HepG2 (cell line): ENCODE data around the gene RNF150. TPM values are rescaled to one million over a fixed set of nuclear protein-coding genes. Genes with fewer than 3 reads are reported as not detected.

Source experiments
- ATAC-seq: fragments of 200-7000 bp; cut with Tn5 transposase; 3 replicates; pipeline ENCODE4 v1.9.1; 2020; ENCODE audit warnings: mild to moderate bottlenecking, moderate library complexity
- BruUV-seq: library from RNA; stranded (reverse); fragments of 400-500 nt; replicated peaks from 2 replicates; lab custom pipeline; 2021; lab: Mats Ljungman, UMichigan
- CTCF ChIA-PET: fragments of 300-600 bp; formaldehyde crosslinking; extraction: SDS; loops from one replicate; lab custom pipeline; 2021; ENCODE audit warnings: low total read pairs, inconsistent platforms, low intra/inter-chr PET ratio; lab: Yijun Ruan, JAX
- POLR2A ChIA-PET: fragments of 350-600 bp; sonication (Branson Sonifier 250); formaldehyde crosslinking; loops from one replicate; lab custom pipeline; 2020; ENCODE audit warnings: antibody characterized with exemption, inconsistent platforms; lab: Yijun Ruan, JAX
- DNase-seq: peaks from one replicate; pipeline ENCODE4 v3.0.0-alpha.2; 2015; ENCODE audit warnings: low spot score
- FAIRE-seq: peaks from 3 replicates; lab custom pipeline; 2011; peaks lifted over from hg19 to GRCh38; lab: Jason Lieb, UNC
- H2AFZ ChIP-seq: one replicate; pipeline ENCODE4 v1.6.1; 2011; ENCODE audit warnings: low read length, inconsistent platforms
- H3K27ac ChIP-seq: fragments of 300-600 bp; 3 replicates; pipeline ENCODE4 v1.8.0; 2011; ENCODE audit warnings: mixed run types, mild to moderate bottlenecking, mixed read lengths, low read length, inconsistent platforms; ENCODE audit not compliant: insufficient read depth; ENCODE audit errors: extremely low read length
- H3K27me3 ChIP-seq, 2 experiments: fragments of 200-600 bp in 1 of 2; 2 replicates in 1 of 2; 3 replicates in 1 of 2; pipeline versions ENCODE4 v1.6.0 to v1.8.0; 2011; ENCODE audit warnings: low read length in 2 of 2, mild to moderate bottlenecking in 2 of 2, moderate library complexity in 2 of 2, inconsistent platforms in 1 of 2; ENCODE audit not compliant: insufficient read depth in 2 of 2, control insufficient read depth in 1 of 2
- H3K36me3 ChIP-seq, 2 experiments: fragments of 200-600 bp in 1 of 2; replicated peaks in 1 of 2; 2 replicates in 1 of 2; 3 replicates in 1 of 2; pipeline versions ENCODE4 v1.5.1 to v1.8.0; 2011; ENCODE audit warnings: low read length in 2 of 2, inconsistent platforms in 1 of 2; ENCODE audit not compliant: insufficient read depth in 2 of 2, control insufficient read depth in 1 of 2
- H3K4me1 ChIP-seq: 2 replicates; pipeline ENCODE4 v1.5.1; 2012; ENCODE audit warnings: low read length, inconsistent platforms; ENCODE audit not compliant: insufficient read depth
- H3K4me2 ChIP-seq: 2 replicates; pipeline ENCODE4 v1.6.0; 2011; ENCODE audit warnings: low read depth, low read length, inconsistent platforms
- H3K4me3 ChIP-seq, 3 experiments: fragments of 200-600 bp in 1 of 3; sonication (generic), shearing (Covaris generic) in 1 of 3; replicated peaks in 1 of 3; 2 replicates each; pipeline ENCODE4 v1.5.1; 2011 to 2016; ENCODE audit warnings: low read length in 3 of 3, inconsistent platforms in 2 of 3, low read depth in 2 of 3, mild to moderate bottlenecking in 2 of 3, control low read depth in 1 of 3, mixed read lengths in 1 of 3; ENCODE audit not compliant: insufficient read depth in 1 of 3
- H3K79me2 ChIP-seq: one replicate; pipeline ENCODE4 v1.6.1; 2011; ENCODE audit warnings: low read length, inconsistent platforms; ENCODE audit not compliant: insufficient read depth
- H3K9ac ChIP-seq: 2 replicates; pipeline ENCODE4 v1.6.0; 2011; ENCODE audit warnings: mild to moderate bottlenecking, low read depth, low read length, inconsistent platforms; ENCODE audit not compliant: insufficient read depth
- H3K9me3 ChIP-seq: 2 replicates; pipeline ENCODE4 v1.5.1; 2012; ENCODE audit warnings: mild to moderate bottlenecking, low read length
- H4K20me1 ChIP-seq: 2 replicates; pipeline ENCODE4 v1.6.0; 2011; ENCODE audit warnings: inconsistent platforms, mild to moderate bottlenecking, low read length, moderate library complexity; ENCODE audit not compliant: insufficient read depth
- ADNP ChIP-seq: sonication (generic); formaldehyde crosslinking; IDR thresholded peaks from 2 replicates; pipeline ENCODE4 v1.4.0; 2020; ENCODE audit warnings: missing genetic modification reagents
- EEA1 ChIP-seq: sonication (generic); formaldehyde crosslinking; IDR thresholded peaks from 2 replicates; pipeline ENCODE4 v1.5.1; 2020; ENCODE audit warnings: mild to moderate bottlenecking, missing genetic modification reagents, borderline replicate concordance
- MAFF ChIP-seq: IDR thresholded peaks from 2 replicates; pipeline ENCODE4 v1.6.1; 2011; ENCODE audit warnings: low read depth, low read length, improper control_type of control experiment
- MIER2 ChIP-seq: IDR thresholded peaks from 2 replicates; pipeline ENCODE4 v1.6.1; 2016; ENCODE audit warnings: missing biosample characterization, missing genetic modification reagents
- MIXL1 ChIP-seq: IDR thresholded peaks from 2 replicates; pipeline ENCODE4 v1.6.1; 2016
- NR3C1 ChIP-seq: sonication (generic); formaldehyde crosslinking; IDR thresholded peaks from 2 replicates; pipeline ENCODE4 v1.4.0; 2020; ENCODE audit warnings: missing genetic modification reagents
- ZNF121 ChIP-seq: sonication (generic); formaldehyde crosslinking; IDR thresholded peaks from 2 replicates; pipeline ENCODE4 v1.5.0; 2020; ENCODE audit warnings: mild to moderate bottlenecking, missing genetic modification reagents
- ZNF205 ChIP-seq: IDR thresholded peaks from 2 replicates; pipeline ENCODE4 v1.6.1; 2018; ENCODE audit warnings: missing biosample characterization, missing genetic modification reagents
- WGBS: methylation state at CpG from one replicate; pipeline ENCODE4 v1.1.6; 2017; ENCODE audit warnings: low lambda C conversion rate; 5-methylcytosine and 5-hydroxymethylcytosine counted together
- in situ Hi-C: cut with HindIII; loops from 2 replicates; pipeline ENCODE4 v1.10.0; 2017; ENCODE audit warnings: low pct_unique_long_range_greater_than_20kb; ENCODE audit not compliant: extremely low pct_ligation_motif_present
- intact Hi-C: fragments of 100-400 bp; cut with micrococcal nuclease; formaldehyde crosslinking; loops from one replicate; pipeline ENCODE4 v1.10.0; 2022; ENCODE audit not compliant: unreplicated experiment
- polyA plus RNA-seq, 8 experiments: library from polyadenylated mRNA; depleted of rRNA in 3 of 8; stranded (reverse) in 7 of 8; unstranded in 1 of 8; fragments of >200 nt; fragmentation: Illumina TruSeq in 4 of 8; extraction: Trizol in 4 of 8; gene quantifications; 2 replicates each; pipeline versions ENCODE4 v1.2.1 to v1.2.3, GENCODE V29; 2011 to 2016; ENCODE audit warnings: low read depth in 4 of 8, missing spikeins in 1 of 8, mixed read lengths in 1 of 8; ENCODE audit not compliant: insufficient read depth in 1 of 8
- total RNA-seq, 5 experiments: library from RNA; depleted of rRNA; stranded (reverse); fragments of >200 nt; fragmentation: Illumina TruSeq; extraction: Trizol; gene quantifications; 2 replicates each; pipeline ENCODE4 v1.2.3, GENCODE V29; 2016; ENCODE audit warnings: low read depth in 1 of 5
- TF ChIP-seq, protein P1 (sequence below): sonication (generic); formaldehyde crosslinking; IDR thresholded peaks from 2 replicates; pipeline ENCODE4 v1.5.0; 2020; ENCODE audit warnings: mild to moderate bottlenecking, missing genetic modification reagents
- TF ChIP-seq, protein P2 (sequence below): sonication (generic); formaldehyde crosslinking; IDR thresholded peaks from 2 replicates; pipeline ENCODE4 v1.9.0; 2021; ENCODE audit warnings: mild to moderate bottlenecking, missing genetic modification reagents
- TF ChIP-seq, protein P3 (sequence below): sonication (generic); formaldehyde crosslinking; IDR thresholded peaks from 2 replicates; pipeline ENCODE4 v1.4.0; 2020; ENCODE audit warnings: missing genetic modification reagents

RNF150 gene
- total and polyA plus RNA-seq, 2 of the 13 experiments (the other 11 are each of a cell fraction or from before 2014, with no cell fraction given): 0.02 to 0.03 TPM

DNA sequence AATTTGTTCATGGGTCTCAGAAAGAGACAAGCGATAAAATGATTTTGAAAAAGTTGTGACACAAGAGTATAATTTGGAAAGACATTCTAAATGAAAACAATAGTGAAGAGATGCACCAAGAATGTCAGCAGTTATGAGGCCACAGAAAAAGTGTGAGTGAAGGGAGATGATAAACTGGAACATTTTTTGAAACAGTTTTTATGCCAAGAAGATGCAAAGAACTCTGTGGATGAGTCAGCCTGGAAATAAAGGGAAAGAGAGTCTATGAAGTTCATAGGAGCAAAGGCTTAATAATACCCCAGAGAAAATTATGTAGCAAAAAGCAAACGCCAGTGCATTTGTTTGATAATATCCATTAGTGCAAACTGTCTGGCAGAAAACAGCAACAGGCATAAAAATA, 188.7 kb downstream of the RNF150 start:
- CTCF ChIA-PET: no interaction called here
- WGBS: 3% methylated on average over 2 of the region's 2 CpGs
- no peak for ATAC-seq

More for the DNA sequence above, 188.7 kb downstream of the RNF150 start:
- H3K4me1 ChIP-seq: no peaks in the 10 kb centered on the region
- POLR2A ChIA-PET: no interaction called here
- H2AFZ ChIP-seq: no peak overlapping the region
- no peak for FAIRE-seq
- DNase-seq: no peak
- H3K4me2 ChIP-seq: no peak overlapping the region
- no peak overlapping the region for H3K9ac ChIP-seq
- intact Hi-C loops: no loop called here
- H3K27me3 ChIP-seq: no peaks in the 10 kb centered on the region
- in situ Hi-C loops: no loop called here
- TF ChIP-seq, protein P1, sequence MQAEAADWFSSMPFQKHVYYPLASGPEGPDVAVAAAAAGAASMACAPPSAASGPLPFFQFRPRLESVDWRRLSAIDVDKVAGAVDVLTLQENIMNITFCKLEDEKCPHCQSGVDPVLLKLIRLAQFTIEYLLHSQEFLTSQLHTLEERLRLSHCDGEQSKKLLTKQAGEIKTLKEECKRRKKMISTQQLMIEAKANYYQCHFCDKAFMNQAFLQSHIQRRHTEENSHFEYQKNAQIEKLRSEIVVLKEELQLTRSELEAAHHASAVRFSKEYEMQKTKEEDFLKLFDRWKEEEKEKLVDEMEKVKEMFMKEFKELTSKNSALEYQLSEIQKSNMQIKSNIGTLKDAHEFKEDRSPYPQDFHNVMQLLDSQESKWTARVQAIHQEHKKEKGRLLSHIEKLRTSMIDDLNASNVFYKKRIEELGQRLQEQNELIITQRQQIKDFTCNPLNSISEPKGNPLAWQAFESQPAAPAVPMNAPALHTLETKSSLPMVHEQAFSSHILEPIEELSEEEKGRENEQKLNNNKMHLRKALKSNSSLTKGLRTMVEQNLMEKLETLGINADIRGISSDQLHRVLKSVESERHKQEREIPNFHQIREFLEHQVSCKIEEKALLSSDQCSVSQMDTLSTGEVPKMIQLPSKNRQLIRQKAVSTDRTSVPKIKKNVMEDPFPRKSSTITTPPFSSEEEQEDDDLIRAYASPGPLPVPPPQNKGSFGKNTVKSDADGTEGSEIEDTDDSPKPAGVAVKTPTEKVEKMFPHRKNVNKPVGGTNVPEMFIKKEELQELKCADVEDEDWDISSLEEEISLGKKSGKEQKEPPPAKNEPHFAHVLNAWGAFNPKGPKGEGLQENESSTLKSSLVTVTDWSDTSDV (CRISPR knock-in tag): no peak
- TF ChIP-seq MIXL1 (no peak), MIER2 (CRISPR knock-in tag) (no peak), EEA1 (CRISPR knock-in tag) (no peak), ZNF121 (no peak), NR3C1 (CRISPR knock-in tag) (no peak), MAFF (no peak), ADNP (CRISPR knock-in tag) (no peak), ZNF205 (CRISPR knock-in tag) (no peak)
- TF ChIP-seq, protein P2, sequence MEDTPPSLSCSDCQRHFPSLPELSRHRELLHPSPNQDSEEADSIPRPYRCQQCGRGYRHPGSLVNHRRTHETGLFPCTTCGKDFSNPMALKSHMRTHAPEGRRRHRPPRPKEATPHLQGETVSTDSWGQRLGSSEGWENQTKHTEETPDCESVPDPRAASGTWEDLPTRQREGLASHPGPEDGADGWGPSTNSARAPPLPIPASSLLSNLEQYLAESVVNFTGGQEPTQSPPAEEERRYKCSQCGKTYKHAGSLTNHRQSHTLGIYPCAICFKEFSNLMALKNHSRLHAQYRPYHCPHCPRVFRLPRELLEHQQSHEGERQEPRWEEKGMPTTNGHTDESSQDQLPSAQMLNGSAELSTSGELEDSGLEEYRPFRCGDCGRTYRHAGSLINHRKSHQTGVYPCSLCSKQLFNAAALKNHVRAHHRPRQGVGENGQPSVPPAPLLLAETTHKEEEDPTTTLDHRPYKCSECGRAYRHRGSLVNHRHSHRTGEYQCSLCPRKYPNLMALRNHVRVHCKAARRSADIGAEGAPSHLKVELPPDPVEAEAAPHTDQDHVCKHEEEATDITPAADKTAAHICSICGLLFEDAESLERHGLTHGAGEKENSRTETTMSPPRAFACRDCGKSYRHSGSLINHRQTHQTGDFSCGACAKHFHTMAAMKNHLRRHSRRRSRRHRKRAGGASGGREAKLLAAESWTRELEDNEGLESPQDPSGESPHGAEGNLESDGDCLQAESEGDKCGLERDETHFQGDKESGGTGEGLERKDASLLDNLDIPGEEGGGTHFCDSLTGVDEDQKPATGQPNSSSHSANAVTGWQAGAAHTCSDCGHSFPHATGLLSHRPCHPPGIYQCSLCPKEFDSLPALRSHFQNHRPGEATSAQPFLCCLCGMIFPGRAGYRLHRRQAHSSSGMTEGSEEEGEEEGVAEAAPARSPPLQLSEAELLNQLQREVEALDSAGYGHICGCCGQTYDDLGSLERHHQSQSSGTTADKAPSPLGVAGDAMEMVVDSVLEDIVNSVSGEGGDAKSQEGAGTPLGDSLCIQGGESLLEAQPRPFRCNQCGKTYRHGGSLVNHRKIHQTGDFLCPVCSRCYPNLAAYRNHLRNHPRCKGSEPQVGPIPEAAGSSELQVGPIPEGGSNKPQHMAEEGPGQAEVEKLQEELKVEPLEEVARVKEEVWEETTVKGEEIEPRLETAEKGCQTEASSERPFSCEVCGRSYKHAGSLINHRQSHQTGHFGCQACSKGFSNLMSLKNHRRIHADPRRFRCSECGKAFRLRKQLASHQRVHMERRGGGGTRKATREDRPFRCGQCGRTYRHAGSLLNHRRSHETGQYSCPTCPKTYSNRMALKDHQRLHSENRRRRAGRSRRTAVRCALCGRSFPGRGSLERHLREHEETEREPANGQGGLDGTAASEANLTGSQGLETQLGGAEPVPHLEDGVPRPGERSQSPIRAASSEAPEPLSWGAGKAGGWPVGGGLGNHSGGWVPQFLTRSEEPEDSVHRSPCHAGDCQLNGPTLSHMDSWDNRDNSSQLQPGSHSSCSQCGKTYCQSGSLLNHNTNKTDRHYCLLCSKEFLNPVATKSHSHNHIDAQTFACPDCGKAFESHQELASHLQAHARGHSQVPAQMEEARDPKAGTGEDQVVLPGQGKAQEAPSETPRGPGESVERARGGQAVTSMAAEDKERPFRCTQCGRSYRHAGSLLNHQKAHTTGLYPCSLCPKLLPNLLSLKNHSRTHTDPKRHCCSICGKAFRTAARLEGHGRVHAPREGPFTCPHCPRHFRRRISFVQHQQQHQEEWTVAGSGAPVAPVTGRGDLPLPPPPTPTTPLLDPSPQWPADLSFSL (CRISPR knock-in tag): no peak
- TF ChIP-seq, protein P3, sequence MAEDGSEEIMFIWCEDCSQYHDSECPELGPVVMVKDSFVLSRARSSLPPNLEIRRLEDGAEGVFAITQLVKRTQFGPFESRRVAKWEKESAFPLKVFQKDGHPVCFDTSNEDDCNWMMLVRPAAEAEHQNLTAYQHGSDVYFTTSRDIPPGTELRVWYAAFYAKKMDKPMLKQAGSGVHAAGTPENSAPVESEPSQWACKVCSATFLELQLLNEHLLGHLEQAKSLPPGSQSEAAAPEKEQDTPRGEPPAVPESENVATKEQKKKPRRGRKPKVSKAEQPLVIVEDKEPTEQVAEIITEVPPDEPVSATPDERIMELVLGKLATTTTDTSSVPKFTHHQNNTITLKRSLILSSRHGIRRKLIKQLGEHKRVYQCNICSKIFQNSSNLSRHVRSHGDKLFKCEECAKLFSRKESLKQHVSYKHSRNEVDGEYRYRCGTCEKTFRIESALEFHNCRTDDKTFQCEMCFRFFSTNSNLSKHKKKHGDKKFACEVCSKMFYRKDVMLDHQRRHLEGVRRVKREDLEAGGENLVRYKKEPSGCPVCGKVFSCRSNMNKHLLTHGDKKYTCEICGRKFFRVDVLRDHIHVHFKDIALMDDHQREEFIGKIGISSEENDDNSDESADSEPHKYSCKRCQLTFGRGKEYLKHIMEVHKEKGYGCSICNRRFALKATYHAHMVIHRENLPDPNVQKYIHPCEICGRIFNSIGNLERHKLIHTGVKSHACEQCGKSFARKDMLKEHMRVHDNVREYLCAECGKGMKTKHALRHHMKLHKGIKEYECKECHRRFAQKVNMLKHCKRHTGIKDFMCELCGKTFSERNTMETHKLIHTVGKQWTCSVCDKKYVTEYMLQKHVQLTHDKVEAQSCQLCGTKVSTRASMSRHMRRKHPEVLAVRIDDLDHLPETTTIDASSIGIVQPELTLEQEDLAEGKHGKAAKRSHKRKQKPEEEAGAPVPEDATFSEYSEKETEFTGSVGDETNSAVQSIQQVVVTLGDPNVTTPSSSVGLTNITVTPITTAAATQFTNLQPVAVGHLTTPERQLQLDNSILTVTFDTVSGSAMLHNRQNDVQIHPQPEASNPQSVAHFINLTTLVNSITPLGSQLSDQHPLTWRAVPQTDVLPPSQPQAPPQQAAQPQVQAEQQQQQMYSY (CRISPR knock-in tag): no peak
- TF ChIP-seq, all 625 proteins: peak for 0
- Histone ChIP-seq H4K20me1 (no peaks in the 10 kb centered on the region), H3K9me3 (no peaks in the 10 kb centered on the region), H3K27ac (no peak overlapping the region), H3K79me2 (no peaks in the 10 kb centered on the region), H3K4me3 (no peak overlapping the region), H3K36me3 (no peaks in the 10 kb centered on the region)
- no TSS peak for BruUV-seq
